Esophagus squamous epithelium (tissue), 5 donors: ENCODE measurements around the gene DDIAS. TPM values are rescaled to one million over a fixed set of nuclear protein-coding genes. Genes with fewer than 3 reads are reported as not detected.
A peak's percentile ranks its signal among the peaks of the same experiment; 100 is the strongest.
"Not testable (repeated sequence)": the region's sequence is repeated elsewhere in the genome, so short reads cannot be mapped to it uniquely, and the experiment has no call there.

Experiments
- DNase-seq: peaks from one replicate; lab custom pipeline; 2025; lab: John Stamatoyannopoulos, UW
- H3K27ac ChIP-seq, 4 donors: fragments of 200-600 bp; sonication (generic); one replicate each; pipeline ENCODE4 v1.5.1; 2016 to 2019; ENCODE audit warnings: mild to moderate bottlenecking in 1 of 4
- H3K27me3 ChIP-seq, 4 donors: fragments of 200-600 bp; sonication (generic); 1 replicate in 3 of 4; 2 replicates in 1 of 4; pipeline versions ENCODE4 v1.5.1 to v1.6.0; 2017 to 2021; ENCODE audit warnings: antibody characterized with exemption in 1 of 4
- H3K36me3 ChIP-seq, 3 donors: fragments of 200-600 bp; sonication (generic); one replicate each; pipeline ENCODE4 v1.5.1; 2016 to 2019
- H3K4me1 ChIP-seq, 3 donors: fragments of 200-600 bp; sonication (generic); one replicate each; pipeline ENCODE4 v1.5.1; 2017 to 2019
- H3K4me3 ChIP-seq, 4 donors: fragments of 200-600 bp; sonication (generic); 1 replicate in 3 of 4; 2 replicates in 1 of 4; pipeline ENCODE4 v1.5.1; 2016 to 2019; ENCODE audit warnings: mild to moderate bottlenecking in 2 of 4, moderate library complexity in 1 of 4
- H3K9me3 ChIP-seq, 3 donors: fragments of 200-600 bp; sonication (generic); one replicate each; pipeline ENCODE4 v1.5.1; 2016 to 2019
- POLR2A ChIP-seq, 4 donors: fragments of 450-650 bp; IDR thresholded peaks; one replicate each; pipeline ENCODE4 v1.6.1; 2017; ENCODE audit warnings: antibody characterized with exemption in 4 of 4, mild to moderate bottlenecking in 4 of 4, moderate library complexity in 3 of 4
- WGBS, 2 donors: methylation state at CpG; one replicate each; pipeline ENCODE4 v1.1.5; 2018; 5-methylcytosine and 5-hydroxymethylcytosine counted together
- intact Hi-C: fragments of 100-400 bp; cut with DNase I; formaldehyde crosslinking; loops from one replicate; pipeline ENCODE4 v1.15.0; 2022
- total RNA-seq, 4 donors: library from RNA; depleted of rRNA; stranded (reverse); fragments of >200 nt; gene quantifications; one replicate each; pipeline ENCODE4 v1.1.0, GENCODE V29; 2016
- TF ChIP-seq, protein P1 (sequence below), 6 experiments: fragments of 450-650 bp in 4 of 6; fragments of 200-600 bp in 2 of 6; sonication (generic) in 2 of 6; IDR thresholded peaks; one replicate each; pipeline ENCODE4 v1.5.1; 2016 to 2019; ENCODE audit warnings: antibody characterized with exemption in 6 of 6, mild to moderate bottlenecking in 4 of 6, moderate library complexity in 4 of 6
- donor health status: DM: yes; HTN: yes; CAD: no.

DDIAS gene, protein sequence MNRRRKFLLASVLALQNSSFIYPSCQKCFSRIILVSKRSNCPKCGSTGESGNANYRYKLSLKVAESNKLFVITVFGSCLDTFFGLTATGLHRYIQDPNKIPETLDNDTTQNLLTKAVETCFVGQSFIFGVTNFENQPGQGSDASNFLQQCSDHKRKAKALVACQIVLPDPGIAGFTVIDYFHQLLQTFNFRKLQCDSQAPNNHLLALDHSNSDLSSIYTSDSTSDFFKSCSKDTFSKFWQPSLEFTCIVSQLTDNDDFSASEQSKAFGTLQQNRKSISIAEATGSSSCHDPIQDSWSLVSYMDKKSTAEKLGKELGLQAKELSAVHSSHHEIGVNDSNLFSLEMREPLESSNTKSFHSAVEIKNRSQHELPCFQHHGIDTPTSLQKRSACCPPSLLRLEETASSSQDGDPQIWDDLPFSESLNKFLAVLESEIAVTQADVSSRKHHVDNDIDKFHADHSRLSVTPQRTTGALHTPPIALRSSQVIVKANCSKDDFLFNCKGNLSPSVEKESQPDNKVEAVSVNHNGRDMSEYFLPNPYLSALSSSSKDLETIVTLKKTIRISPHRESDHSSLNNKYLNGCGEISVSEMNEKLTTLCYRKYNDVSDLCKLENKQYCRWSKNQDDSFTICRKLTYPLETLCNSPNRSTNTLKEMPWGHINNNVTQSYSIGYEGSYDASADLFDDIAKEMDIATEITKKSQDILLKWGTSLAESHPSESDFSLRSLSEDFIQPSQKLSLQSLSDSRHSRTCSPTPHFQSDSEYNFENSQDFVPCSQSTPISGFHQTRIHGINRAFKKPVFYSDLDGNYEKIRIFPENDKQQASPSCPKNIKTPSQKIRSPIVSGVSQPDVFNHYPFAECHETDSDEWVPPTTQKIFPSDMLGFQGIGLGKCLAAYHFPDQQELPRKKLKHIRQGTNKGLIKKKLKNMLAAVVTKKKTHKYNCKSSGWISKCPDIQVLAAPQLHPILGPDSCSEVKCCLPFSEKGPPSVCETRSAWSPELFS
- 10 to 100 TPM in 1 of 4 donors, 1 to 10 TPM in 3; 2.8 to 10.9 (median 5.1) TPM for total RNA-seq

DNA sequence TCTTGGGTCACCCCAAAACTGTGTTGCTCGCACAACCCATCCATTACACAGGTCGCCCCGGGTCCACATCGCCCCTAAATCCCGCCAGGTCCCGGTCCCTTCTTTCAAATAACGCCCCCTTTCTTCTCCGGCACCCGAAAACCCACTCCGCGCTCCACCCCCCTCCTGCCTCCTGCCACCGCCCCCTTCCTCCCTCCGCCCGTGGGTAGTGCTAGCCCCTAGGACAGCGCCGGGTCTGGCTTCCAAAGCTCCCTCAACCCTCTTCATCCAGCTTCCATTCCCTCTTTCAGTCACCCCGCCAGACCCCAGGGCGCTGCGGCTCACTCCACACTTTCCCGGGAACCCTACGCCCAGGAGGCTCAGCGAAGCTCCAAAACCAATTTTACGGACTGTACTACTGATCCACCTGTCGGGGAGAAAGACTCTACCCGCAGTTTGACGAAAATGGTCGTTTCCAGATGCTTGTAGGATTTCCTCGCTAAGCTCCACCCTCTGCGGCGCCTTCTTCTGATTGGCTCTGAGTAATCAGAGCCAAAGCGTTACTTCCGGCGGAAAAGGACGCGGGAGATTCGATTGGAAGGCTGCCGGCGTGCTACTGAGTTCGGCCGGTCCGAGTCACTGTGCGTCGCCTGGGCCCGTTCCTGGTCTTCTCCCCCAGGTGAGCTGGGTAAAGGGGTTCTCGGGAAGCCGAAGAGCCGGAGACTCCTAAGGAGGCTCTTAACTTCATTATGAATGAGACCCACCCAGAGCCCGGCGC lies at the start of gene DDIAS:
TSS of gene DDIAS (plus strand) at position 572 of the 757 bp plus-strand sequence. CDS start 13,003 bp downstream, outside the sequence.
- no peaks in the 10 kb centered on the region for H3K9me3 ChIP-seq
- peak in 3 of 4 donors; percentile 73 to 85 (median 73) for TF ChIP-seq POLR2A (IDR thresholded peaks at IDR 0.05)
- TF ChIP-seq, protein P1, sequence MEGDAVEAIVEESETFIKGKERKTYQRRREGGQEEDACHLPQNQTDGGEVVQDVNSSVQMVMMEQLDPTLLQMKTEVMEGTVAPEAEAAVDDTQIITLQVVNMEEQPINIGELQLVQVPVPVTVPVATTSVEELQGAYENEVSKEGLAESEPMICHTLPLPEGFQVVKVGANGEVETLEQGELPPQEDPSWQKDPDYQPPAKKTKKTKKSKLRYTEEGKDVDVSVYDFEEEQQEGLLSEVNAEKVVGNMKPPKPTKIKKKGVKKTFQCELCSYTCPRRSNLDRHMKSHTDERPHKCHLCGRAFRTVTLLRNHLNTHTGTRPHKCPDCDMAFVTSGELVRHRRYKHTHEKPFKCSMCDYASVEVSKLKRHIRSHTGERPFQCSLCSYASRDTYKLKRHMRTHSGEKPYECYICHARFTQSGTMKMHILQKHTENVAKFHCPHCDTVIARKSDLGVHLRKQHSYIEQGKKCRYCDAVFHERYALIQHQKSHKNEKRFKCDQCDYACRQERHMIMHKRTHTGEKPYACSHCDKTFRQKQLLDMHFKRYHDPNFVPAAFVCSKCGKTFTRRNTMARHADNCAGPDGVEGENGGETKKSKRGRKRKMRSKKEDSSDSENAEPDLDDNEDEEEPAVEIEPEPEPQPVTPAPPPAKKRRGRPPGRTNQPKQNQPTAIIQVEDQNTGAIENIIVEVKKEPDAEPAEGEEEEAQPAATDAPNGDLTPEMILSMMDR (IDR thresholded peaks at IDR 0.05), result no peak
- peak within 1 kb of the TSS; percentile 62 to 82 (median 74) for H3K4me3 ChIP-seq
- peak within 1 kb of the TSS; percentile 90 to 97 (median 97) for H3K27ac ChIP-seq
- intact Hi-C loops, result loop anchor here (10.0 kb wide), 2 partner anchors 263 to 373 kb away; no protein-coding TSS in a partner anchor
- H3K4me1 ChIP-seq, result peaks cover 19 to 81% (median 24%) of the 10 kb centered on the region in 3 donors
- no peaks in the 10 kb centered on the region for H3K36me3 ChIP-seq
- H3K27me3 ChIP-seq, result no peaks in the 10 kb centered on the region
- peak; percentile 84 for DNase-seq
- 1% methylated on average over 24 to 37 of the region's 49 CpGs for WGBS, 2 donors

DNA sequence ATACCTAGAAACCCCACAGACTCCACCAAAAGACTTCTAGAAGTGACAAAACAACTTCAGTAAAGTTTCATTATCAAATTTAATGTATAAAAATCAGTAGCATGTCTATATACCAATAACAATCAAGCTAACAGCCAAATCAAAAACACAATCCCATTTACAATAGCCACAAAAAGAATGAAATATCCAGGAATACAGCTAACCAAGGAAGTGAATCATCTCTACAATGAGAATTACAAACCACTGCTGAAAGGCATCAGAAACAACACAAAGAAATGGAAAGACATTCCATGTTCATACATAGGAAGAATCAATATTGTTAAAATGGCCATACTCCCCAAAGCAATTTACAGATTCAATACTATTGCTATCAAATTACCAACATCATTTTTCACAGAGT lies 47.3 kb upstream of the DDIAS start:
- Histone ChIP-seq H3K27me3 (no peaks in the 10 kb centered on the region), H3K4me1 (peaks cover 0 to 10% (median 0%) of the 10 kb centered on the region in 3 donors), H3K9me3 (no peaks in the 10 kb centered on the region), H3K4me3 (no peak overlapping the region), H3K36me3 (peaks cover 0 to 13% (median 0%) of the 10 kb centered on the region in 3 donors), H3K27ac (no peak overlapping the region)
- intact Hi-C loops, result no loop called here
- TF ChIP-seq POLR2A (IDR thresholded peaks at IDR 0.05), result no peak
- TF ChIP-seq, protein P1 (IDR thresholded peaks at IDR 0.05), result no peak
- DNase-seq, result no peak

DNA sequence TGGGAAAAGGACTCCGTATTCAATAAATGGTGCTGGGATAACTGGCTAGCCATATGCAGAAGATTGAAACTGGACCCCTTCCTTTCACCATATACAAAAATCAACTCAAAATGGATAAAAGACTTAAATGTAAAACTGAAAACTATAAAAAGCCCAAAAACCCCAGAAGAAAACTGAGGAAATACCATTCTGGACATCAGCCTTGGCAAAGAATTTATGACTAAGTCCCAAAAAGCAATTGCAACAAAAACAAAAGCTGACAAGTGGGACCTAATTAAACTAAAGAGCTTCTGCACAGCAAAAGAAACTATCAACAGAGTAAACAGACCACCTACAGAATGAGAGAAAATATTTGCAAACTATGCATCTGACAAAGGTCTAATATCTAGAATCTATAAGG lies 46.6 kb upstream of the DDIAS start:
- 100% methylated on average over 1 of the region's 1 CpG for WGBS, 2 donors
- H3K27ac ChIP-seq, DNase-seq, H3K36me3 ChIP-seq, H3K9me3 ChIP-seq, H3K4me1 ChIP-seq, H3K4me3 ChIP-seq, H3K27me3 ChIP-seq, intact Hi-C loops: not testable (repeated sequence)

DNA sequence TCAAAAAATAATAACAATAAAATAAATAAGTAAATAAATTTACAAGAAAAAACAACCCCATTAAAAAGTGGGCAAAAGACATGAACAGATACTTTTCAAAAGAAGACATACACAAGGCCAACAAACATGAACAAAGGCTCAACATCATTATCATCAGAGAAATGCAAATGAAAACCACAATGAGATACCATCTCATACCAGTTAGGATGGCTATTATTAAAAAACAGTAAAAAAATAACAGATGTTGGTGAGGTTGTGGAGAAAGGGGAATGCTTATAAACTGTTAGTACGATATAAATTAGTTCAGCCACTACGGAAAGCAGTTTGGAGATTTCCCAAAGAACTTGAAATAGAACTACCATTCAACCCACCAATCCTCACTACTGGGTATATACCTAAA lies 45.9 kb upstream of the DDIAS start:
- intact Hi-C loops, result no loop called here
- TF ChIP-seq, protein P1 (IDR thresholded peaks at IDR 0.05), result no peak
- H3K9me3 ChIP-seq, result no peaks in the 10 kb centered on the region
- peaks cover 0 to 10% (median 0%) of the 10 kb centered on the region in 3 donors for H3K4me1 ChIP-seq
- no peak overlapping the region for H3K27ac ChIP-seq
- no peak for DNase-seq
- H3K27me3 ChIP-seq, result no peaks in the 10 kb centered on the region
- no peak overlapping the region for H3K4me3 ChIP-seq
- no peaks in the 10 kb centered on the region for H3K36me3 ChIP-seq
- WGBS, 2 donors, result 89 to 91% methylated on average over 2 of the region's 2 CpGs

DNA sequence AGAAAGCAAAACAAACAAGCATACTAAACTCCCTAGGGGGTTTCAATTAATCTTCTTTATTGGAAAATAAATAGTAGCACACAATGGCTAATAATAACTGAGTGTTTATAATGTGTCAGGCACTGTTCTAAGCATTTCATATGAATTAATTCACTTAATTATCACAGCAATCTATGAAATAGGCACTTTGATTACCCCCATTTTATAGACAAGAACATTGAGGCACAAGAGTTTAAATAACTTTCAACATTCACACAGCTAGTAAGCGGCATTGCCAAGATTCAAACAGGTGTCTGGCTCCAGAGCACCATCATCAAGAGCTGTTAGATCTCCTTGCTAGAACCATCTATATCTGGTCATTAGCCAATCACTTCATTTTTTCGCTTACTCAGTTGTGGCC lies 44.4 kb upstream of the DDIAS start:
- DNase-seq, result no peak
- Histone ChIP-seq H3K4me3 (no peak overlapping the region), H3K27me3 (no peaks in the 10 kb centered on the region), H3K9me3 (no peaks in the 10 kb centered on the region), H3K4me1 (peaks cover 0 to 10% (median 0%) of the 10 kb centered on the region in 3 donors), H3K27ac (no peak overlapping the region), H3K36me3 (no peaks in the 10 kb centered on the region)
- TF ChIP-seq, protein P1 (IDR thresholded peaks at IDR 0.05), result no peak
- TF ChIP-seq POLR2A (IDR thresholded peaks at IDR 0.05), result no peak
- intact Hi-C loops, result no loop called here
- WGBS, 2 donors, result 92 to 100% methylated on average over 2 of the region's 2 CpGs
